ENCODE data around the gene ARMC8. TPM values are rescaled to one million over a fixed set of nuclear protein-coding genes. Genes with fewer than 3 reads are reported as not detected.
"Not testable (repeated sequence)": the region's sequence is repeated elsewhere in the genome, so short reads cannot be mapped to it uniquely, and the experiment has no call there.

Gene ARMC8
- polyA plus RNA-seq, 2 of the 4 experiments (the other 2 are of a cell fraction) = 25.6 to 45.7 TPM

DNA sequence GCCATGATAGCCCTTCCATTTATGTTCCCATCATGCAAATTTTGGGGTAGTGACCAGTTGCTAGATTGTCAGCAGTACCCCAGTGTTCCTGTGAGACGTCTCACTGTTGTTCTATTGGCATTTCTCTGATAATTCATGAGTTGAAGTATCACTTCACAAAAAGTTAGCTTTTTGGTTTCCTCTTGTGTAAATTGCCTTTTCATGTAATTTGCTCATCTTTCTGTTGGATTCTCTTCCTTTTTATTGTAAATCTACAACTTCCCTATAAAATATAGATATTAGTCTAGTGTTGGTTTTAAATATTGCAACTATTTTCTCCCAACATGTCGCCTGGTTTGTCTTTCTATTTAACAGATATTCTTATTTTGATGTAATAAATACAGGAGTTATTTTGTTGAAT, 47.4 kb upstream of the ARMC8 start (continued):
- TF ChIP-seq NFE2L2 (conservative IDR thresholded peaks at IDR 0.05; ENCODE audit: low read length) = no peak
- TF ChIP-seq CTCF (IDR thresholded peaks at IDR 0.05) = no peak

- ATAC-seq (no peak), FAIRE-seq (no peak), DNase-seq (ENCODE audit: low read depth in 1 of 2, low spot score in 1 of 2) (no peak)
- Histone ChIP-seq H3K4me1 (no peaks in the 10 kb centered on the region), H3K4me2 (no peak overlapping the region), H3K9me3 (no peaks in the 10 kb centered on the region), H3K27ac (no peak overlapping the region), H3K4me3 (no peak overlapping the region)
- ChIA-PET POLR2A (no interaction called here), CTCF (interaction anchor here (0.7 kb wide), 1 partner anchor 1124 kb away, joined by 3 read pairs; no protein-coding TSS in a partner anchor)
- TF ChIP-seq FOXS1 (CRISPR knock-in tag; IDR thresholded peaks at IDR 0.05) (no peak), RARB (CRISPR knock-in tag; IDR thresholded peaks at IDR 0.05) (no peak), POLR2A (IDR thresholded peaks at IDR 0.05; ENCODE audit: low read length) (no peak), FOSB (CRISPR knock-in tag; IDR thresholded peaks at IDR 0.05) (no peak), MAX (IDR thresholded peaks at IDR 0.05) (no peak), NR3C1 (IDR thresholded peaks at IDR 0.05) (no peak), RCOR1 (IDR thresholded peaks at IDR 0.05; ENCODE audit: low read depth, low read length) (no peak), TFCP2L1 (CRISPR knock-in tag; IDR thresholded peaks at IDR 0.05) (no peak), CEBPB (IDR thresholded peaks at IDR 0.05) (no peak), FOSL2 (IDR thresholded peaks at IDR 0.05) (no peak), FOSL2 (CRISPR knock-in tag; IDR thresholded peaks at IDR 0.05) (no peak), POLR2AphosphoS2 (conservative IDR thresholded peaks at IDR 0.05; ENCODE audit: low read length) (no peak), MAZ (IDR thresholded peaks at IDR 0.05; ENCODE audit: borderline replicate concordance, low read depth, low read length) (no peak), GATA3 (IDR thresholded peaks at IDR 0.05; ENCODE audit: borderline replicate concordance) (no peak), MAFK (IDR thresholded peaks at IDR 0.05; ENCODE audit: partially characterized antibody) (no peak), KDM1A (IDR thresholded peaks at IDR 0.05; ENCODE audit: low read depth) (no peak)
- TF ChIP-seq, protein P1, sequence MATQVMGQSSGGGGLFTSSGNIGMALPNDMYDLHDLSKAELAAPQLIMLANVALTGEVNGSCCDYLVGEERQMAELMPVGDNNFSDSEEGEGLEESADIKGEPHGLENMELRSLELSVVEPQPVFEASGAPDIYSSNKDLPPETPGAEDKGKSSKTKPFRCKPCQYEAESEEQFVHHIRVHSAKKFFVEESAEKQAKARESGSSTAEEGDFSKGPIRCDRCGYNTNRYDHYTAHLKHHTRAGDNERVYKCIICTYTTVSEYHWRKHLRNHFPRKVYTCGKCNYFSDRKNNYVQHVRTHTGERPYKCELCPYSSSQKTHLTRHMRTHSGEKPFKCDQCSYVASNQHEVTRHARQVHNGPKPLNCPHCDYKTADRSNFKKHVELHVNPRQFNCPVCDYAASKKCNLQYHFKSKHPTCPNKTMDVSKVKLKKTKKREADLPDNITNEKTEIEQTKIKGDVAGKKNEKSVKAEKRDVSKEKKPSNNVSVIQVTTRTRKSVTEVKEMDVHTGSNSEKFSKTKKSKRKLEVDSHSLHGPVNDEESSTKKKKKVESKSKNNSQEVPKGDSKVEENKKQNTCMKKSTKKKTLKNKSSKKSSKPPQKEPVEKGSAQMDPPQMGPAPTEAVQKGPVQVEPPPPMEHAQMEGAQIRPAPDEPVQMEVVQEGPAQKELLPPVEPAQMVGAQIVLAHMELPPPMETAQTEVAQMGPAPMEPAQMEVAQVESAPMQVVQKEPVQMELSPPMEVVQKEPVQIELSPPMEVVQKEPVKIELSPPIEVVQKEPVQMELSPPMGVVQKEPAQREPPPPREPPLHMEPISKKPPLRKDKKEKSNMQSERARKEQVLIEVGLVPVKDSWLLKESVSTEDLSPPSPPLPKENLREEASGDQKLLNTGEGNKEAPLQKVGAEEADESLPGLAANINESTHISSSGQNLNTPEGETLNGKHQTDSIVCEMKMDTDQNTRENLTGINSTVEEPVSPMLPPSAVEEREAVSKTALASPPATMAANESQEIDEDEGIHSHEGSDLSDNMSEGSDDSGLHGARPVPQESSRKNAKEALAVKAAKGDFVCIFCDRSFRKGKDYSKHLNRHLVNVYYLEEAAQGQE (IDR thresholded peaks at IDR 0.05) = no peak
Observed at GRCh38 chr3:138140940-138141339, 46.2 kb upstream of the ARMC8 start.

DNA sequence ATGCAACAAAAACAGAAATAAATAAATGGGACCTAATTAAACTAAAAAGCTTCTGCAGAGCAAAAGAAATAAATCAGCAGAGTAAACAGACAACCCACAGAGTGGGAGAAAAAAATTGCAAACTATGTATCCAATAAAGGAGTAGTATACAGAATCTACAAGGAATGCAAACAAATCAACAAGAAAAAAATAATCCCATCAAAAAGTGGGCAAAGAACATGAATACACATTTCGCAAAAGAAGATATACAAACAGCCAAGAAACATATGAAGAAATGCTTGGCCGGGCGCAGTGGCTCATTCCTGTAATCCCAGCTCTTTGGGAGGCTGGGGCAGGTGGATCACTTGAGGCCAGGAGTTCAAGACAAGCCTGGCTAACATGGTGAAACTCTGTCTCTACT, 44.9 kb upstream of the ARMC8 start:
- POLR2A ChIA-PET; CTCF ChIA-PET; H3K4me3 ChIP-seq; H3K9me3 ChIP-seq; H3K4me2 ChIP-seq; H3K27ac ChIP-seq; FAIRE-seq; DNase-seq (ENCODE audit: low read depth in 1 of 2, low spot score in 1 of 2); H3K4me1 ChIP-seq; ATAC-seq: not testable (repeated sequence)
- WGBS (ENCODE audit: missing lambda C conversion rate) = 85% methylated on average over 3 of the region's 3 CpGs

GRCh38 chr3:138148503-138148902, 38.6 kb upstream of the ARMC8 start:
- ATAC-seq (no peak), FAIRE-seq (no peak), DNase-seq (ENCODE audit: low read depth in 1 of 2, low spot score in 1 of 2) (no peak)
- TF ChIP-seq GATA3 (IDR thresholded peaks at IDR 0.05; ENCODE audit: borderline replicate concordance) (no peak), CTCF (IDR thresholded peaks at IDR 0.05) (0 out of 3 replicates have a peak, but pooled peaks have one; percentile 7)
- H3K27ac ChIP-seq = no peak overlapping the region
- POLR2A ChIA-PET = no interaction called here
- no peaks in the 10 kb centered on the region for H3K4me1 ChIP-seq
- CTCF ChIA-PET = interaction anchor here (0.6 kb wide), 1 partner anchor 19 kb away, joined by 3 read pairs; no protein-coding TSS in a partner anchor
- no peak overlapping the region for H3K4me3 ChIP-seq
- no peak overlapping the region for H3K4me2 ChIP-seq
- H3K9me3 ChIP-seq = no peaks in the 10 kb centered on the region
- 64% methylated on average over 4 of the region's 4 CpGs for WGBS (ENCODE audit: missing lambda C conversion rate)
